OCI-M1 (cell line): Measurements from ENCODE around the gene EYA4.

Experiments
- DNase-seq: peaks from one replicate; lab custom pipeline; 2025; lab: John Stamatoyannopoulos, UW

The EYA4 gene

DNA sequence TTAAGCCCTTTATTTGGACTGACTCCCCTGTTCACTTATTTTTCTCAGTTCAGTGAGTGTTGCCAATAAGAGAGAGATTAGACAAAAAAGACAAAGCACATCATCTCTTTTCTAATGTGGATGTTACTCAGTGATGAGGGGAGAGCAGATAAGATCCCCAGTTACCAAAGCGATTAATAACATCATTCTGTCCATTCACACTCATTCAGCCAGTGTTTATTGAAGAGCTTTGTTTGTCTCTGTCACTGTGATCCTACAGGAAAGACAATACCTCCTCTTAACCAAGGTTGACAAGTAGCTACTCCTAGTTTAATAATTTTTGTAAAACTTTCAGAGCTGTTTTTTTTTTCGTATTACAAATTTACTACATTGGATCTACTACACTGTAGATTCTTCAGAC lies 163.0 kb downstream of the EYA4 start:
- no peak for DNase-seq

DNA sequence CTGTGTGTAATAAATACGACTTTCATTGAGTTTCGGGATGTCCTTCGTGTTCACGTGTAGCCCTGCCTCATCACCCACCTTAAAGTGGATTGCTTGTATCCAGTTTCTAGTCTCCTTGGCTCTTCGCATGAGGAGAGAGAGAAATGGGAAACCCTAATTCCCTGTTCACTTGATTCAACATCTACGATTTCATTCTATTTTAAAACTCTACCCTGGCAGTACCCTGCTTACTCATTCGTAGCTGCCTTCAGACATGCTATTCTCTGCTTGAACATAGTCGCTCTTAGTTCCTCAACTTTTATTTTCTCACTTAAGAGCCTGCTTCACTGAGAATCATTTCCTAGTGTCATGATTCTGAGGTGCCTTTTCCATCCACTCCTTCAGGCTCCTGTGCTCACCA lies 163.6 kb downstream of the EYA4 start:
- DNase-seq: no peak

DNA sequence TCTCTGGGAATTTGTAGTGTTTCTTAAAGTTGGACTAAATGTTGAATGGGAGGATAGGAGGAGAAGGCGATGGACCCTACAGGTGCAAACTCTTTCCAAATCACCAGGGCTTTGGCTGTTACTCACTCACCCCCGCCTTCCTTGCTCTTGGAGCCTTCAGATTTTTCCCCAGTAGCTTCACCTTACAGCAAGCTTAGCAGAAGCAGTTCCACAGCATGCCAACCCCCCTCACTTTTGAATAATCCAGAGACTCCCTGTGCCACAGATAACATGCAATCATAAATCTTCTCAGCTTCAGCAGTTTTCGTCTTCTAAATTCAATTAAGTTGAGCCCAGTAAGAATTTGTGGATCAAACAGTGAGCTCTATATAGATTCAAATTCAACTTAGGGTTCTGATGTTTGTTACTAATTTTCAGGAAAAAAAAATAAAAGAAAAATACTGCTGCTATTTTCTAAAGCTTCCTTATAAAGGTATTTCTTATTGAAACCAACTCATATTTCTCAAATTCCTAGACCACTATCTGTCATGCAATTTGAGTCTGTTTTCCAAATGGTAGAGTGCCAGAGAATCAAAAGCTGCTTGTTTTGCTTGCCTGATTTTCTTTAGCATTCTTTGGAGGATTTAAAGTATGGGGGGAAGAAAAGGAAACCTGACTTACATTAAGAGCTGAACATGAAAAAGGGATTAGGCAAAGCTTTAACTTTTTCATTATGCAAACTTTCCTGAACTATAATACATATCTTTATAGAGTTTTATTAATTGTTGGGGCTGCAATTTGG lies 166.4 kb downstream of the EYA4 start:
- DNase-seq: peak; percentile 43

DNA sequence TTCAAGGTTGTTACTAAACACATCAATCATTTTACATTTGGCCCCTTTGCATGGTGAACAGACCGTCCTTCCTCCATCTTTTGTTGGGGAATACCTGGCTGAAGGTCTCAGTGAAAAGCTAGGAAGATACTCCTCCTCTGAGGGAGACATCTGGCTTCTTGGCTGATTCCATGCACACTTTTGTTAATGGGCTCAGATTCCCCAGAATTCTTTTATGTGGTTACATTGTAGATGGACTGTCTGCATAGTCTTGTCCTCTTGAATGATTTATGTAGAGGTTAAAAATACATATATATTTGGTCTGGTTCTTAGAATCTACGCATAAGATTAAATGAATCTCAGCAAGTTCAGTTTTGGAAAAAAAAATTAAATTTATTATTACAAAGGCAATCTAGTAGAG lies 167.0 kb downstream of the EYA4 start:
- DNase-seq: no peak

DNA sequence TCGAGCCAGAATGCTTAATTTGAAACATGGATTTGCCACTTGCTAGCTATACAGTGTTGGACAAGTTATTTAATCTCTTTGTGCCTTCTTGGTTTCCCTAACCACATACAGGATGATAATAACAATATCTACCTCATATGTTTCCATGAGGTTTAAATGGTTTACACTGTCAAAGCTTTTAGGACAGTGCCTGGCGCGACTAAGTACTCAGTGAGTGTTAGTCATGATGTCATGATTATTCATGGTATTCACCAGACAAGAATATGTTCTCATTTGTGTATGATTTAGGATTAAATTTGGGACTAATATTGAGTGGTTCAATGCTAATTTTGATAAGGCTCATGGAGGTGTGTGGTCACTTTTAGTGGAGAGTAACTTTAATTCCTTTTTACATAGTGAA lies 167.4 kb downstream of the EYA4 start:
- peak; percentile 88 for DNase-seq

- DNase-seq: no peak
These were observed 169.7 kb downstream of the EYA4 start for GRCh38 chr6:133410638-133411435.

GRCh38 chr6:133411757-133412156 lies 170.6 kb downstream of the EYA4 start:
- no peak for DNase-seq

- no peak for DNase-seq
These were observed 174.1 kb downstream of the EYA4 start for GRCh38 chr6:133415262-133415661.

DNA sequence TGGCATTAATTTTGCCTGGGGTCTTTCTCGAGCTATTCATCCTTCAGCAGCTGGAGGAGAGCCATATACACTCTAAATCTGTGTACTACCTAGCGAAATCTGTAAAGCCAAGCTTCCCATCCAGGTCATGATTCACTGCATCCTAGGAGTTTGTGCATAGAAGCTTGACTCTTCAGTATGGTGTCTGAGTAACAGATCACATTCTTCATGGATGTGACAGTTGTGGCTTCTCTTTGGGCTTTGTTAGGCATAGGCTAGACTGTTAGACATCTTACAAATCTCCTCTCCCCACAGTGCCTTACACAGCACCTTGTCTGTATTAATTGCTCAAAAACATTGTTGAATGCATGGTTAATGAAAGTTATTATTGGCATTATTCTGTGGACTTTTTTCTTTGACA lies 177.0 kb downstream of the EYA4 start:
- DNase-seq: no peak

DNA sequence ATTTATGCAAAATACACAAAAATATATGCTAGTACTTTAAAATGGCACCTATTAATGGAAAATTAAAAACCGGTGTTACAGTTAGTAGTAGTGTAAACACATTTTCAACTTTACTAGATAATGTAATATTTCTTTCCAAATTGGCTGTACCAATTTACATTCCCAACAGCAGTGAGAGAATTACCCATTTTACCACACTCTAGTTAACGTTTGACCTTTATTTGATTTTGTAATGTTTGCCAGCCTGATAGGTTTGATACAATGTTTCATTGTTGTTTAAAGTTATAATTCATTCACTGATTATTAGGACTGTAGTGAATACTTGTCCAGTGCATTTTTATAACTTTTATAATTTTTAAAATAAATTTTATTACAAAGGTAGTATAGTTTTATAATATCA lies 182.1 kb downstream of the EYA4 start:
- no peak for DNase-seq

GRCh38 chr6:133424359-133424758 lies 183.2 kb downstream of the EYA4 start:
- DNase-seq: no peak

DNA sequence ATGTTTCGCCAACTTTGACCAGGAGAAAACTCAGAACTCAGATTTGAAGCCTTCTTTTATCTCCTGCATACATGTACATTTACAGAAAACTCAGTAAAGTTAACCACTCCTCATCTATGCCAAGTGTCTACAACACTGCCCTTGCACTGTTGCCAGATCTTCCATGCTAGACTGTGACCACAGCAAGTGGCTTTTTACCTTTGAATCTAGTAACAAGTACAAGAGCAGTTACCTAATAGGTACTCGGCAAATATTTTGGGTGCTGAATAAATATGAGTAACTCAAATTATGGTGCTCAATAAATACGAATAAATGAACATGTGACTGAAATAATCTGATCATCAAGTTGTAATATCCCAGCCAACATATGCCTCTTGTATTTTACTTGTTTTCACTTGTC lies 184.9 kb downstream of the EYA4 start:
- DNase-seq: no peak

DNA sequence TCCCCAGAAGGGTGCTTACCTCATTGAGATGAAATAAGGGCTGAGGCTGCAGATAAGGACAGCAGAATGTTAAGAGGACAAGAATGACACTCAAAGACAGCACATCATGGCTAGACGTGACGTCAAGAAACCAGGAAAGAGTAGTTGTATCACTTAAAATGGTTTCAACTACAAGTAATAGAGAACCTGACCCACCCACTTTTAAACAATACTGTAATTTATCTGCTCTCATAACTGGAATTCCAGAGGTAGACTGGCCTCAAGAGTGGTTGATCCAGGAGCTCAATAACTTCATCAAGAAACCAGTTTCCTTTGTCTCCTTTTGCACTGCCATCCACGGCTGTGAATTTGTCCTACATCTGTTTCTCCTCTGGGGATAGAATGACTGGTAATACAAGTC lies 187.1 kb downstream of the EYA4 start:
- no peak for DNase-seq

DNA sequence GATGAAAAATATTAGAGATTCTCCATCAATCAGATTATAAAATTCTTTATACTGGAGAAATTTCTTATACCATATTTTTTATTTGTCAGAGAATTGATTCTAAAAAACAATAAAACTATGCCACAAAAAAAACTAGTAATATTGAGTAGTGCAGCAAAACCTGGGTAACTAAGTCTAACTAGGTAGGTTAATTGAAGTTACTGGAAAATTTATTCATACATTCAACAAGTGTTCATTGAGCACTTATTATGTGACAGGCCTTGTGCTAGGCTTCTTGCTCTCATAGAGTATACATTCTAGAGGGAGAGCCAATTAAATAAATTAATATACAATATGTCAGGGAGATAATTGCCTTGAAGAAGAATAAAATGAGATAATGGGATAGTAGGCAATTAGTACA lies 189.4 kb downstream of the EYA4 start:
- no peak for DNase-seq

DNA sequence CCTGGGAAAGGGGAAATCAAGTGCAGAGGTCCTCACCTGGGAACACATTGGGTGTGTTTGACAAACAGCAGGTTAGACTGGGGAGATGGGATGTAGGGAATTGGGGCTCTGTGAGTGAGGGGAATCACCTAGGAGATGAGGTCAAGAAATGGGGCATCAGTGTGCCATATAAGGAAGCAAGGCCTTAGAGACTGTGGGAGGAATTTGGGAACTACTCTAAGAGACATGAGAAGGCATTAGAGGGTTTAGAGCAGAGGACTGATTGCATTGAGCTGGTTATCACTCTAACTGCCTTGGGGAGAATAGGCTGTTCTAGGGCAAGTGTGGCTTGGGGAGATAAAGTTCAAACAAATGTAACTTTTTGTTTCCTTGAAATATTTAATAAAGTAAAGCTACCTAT lies 189.9 kb downstream of the EYA4 start:
- DNase-seq: peak; percentile 61

DNA sequence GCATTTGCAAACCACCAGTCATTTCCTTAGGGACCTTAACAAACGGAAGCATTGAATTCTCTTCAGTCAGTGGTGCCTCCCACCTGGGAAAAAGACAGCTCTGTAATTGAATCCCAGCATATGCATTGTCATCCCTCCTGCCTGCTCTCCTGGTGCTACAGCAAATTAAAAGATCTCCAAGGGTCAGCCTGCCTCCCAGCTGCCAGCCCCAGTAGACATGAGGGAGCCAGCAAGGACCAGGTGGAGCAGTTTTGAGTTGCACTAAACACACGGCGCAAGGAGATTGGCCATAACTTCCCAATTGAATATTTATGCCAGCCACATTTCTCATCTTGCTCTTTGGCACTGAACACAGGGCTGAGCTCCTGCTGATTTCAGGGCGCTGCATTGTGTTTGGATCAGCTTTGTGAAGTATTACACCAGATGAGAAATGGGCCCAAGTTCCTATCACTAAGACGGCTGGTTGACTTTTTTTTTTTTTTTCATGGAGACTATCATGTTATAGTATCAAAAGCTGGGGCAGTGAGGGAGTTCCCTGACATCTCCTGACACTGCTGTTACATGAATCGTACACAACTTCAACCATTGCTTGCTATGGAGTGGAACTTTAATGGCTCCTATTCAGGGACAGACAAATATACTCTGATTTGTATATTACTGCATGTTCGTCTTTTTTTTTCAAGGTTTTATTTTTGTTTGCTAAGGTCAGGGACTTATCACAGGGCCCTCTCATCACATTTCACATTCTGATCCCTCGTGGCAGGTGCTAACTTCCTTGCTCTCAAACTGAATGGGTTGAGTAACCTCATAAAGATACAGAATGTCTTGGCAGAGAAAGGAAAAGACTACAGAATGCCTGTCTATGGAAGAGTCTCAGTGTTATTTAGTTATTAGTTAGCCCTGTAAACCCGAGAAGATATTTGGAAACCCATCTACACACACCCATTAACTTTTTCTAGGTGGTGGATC lies 191.1 kb downstream of the EYA4 start:
- DNase-seq: no peak

- peak; percentile 51 for DNase-seq
These were observed 194.0 kb downstream of the EYA4 start for GRCh38 chr6:133435065-133435728.

- DNase-seq: no peak
These were observed 195.5 kb downstream of the EYA4 start for GRCh38 chr6:133436652-133437051.

DNA sequence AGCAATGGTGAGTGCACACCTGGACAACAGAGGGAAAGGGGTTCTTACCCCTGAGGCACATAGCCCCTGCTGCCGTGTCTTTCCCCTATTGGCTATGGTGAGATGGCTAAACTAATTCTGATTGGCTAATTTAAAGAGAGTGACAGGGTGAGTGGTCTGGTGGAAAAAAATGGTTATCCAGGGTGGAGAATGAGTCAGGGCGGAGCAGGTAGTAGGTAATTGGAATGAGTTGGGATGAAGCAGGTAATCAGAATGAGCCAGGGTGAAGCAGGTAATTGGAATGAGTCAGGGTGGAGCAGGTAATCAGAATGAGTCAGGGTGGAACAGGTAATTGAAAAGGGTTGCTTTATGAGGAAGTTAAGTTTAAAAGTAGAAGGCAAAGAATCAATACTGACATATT lies 200.3 kb downstream of the EYA4 start:
- DNase-seq: no peak

DNA sequence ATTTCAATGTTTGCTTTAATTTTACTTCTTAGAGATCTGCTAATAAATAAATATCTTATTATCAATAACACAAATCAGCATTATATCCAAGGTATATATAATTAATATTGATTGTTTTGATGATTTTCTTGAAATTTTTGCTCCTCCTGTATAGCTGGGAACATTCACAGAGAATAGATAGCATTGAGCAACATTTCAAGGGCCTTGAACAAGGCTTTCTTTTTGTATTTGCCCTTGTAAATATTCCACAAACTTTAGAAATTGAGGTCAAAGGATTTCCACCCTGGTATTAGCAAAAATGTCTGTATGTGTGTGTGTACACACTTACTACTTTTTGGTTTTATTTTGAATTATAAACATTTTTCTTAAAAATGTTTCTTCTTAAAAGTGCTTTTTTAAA lies 205.6 kb downstream of the EYA4 start:
- DNase-seq: no peak

GRCh38 chr6:133447924-133448323 lies 206.8 kb downstream of the EYA4 start:
- no peak for DNase-seq

- peak; percentile 32 for DNase-seq
These were observed 215.3 kb downstream of the EYA4 start for GRCh38 chr6:133456439-133456838.
